ENCODE results near the gene SMOC2. TPM values are rescaled to one million over a fixed set of nuclear protein-coding genes. Genes with fewer than 3 reads are reported as not detected.

The SMOC2 gene
- total RNA-seq, 1 donor from 2014 or later = 33.5 TPM

GRCh38 chr6:168415098-168415992, 25.6 kb upstream of the SMOC2 start:
- peak; percentile 80 for DNase-seq

GRCh38 chr6:168415993-168416530, 24.9 kb upstream of the SMOC2 start:
- DNase-seq = no peak

GRCh38 chr6:168416531-168416930, 24.5 kb upstream of the SMOC2 start:
- no peak for DNase-seq

- DNase-seq = peak; percentile 72
Observed at GRCh38 chr6:168417191-168417590, 23.8 kb upstream of the SMOC2 start.

- DNase-seq = peak; percentile 82
Observed at GRCh38 chr6:168417679-168418557, 23.1 kb upstream of the SMOC2 start.

GRCh38 chr6:168418711-168419121, 22.3 kb upstream of the SMOC2 start:
- peak; percentile 39 for DNase-seq

- no peak for DNase-seq
Observed at GRCh38 chr6:168419569-168419968, 21.4 kb upstream of the SMOC2 start.

- DNase-seq = no peak
Observed at GRCh38 chr6:168420084-168420483, 20.9 kb upstream of the SMOC2 start.

GRCh38 chr6:168420706-168421105, 20.3 kb upstream of the SMOC2 start:
- DNase-seq = no peak

GRCh38 chr6:168427184-168427583, 13.8 kb upstream of the SMOC2 start:
- no peak for DNase-seq

GRCh38 chr6:168428052-168428826, 12.7 kb upstream of the SMOC2 start:
- DNase-seq = peak; percentile 51

- DNase-seq = no peak
Observed at GRCh38 chr6:168428863-168429262, 12.1 kb upstream of the SMOC2 start.

GRCh38 chr6:168432196-168432595, 8.8 kb upstream of the SMOC2 start:
- no peak for DNase-seq

GRCh38 chr6:168433898-168434297, 7.1 kb upstream of the SMOC2 start:
- no peak for DNase-seq

GRCh38 chr6:168434505-168434904, 6.5 kb upstream of the SMOC2 start:
- DNase-seq = no peak

- no peak for DNase-seq
Observed at GRCh38 chr6:168437751-168438150, 3.2 kb upstream of the SMOC2 start.

GRCh38 chr6:168438783-168439520, 2.0 kb upstream of the SMOC2 start:
- DNase-seq = peak; percentile 64

GRCh38 chr6:168439794-168440450, 1.1 kb upstream of the SMOC2 start:
- DNase-seq = no peak

- no peak for DNase-seq
Observed at GRCh38 chr6:168441434-168442391, 729 bp downstream of the SMOC2 start.

Measured in tongue (tissue), 2 donors.